Parathyroid adenoma (tissue), 2 donors: Measurements from ENCODE around the gene LGI4.

Experiments used
- H2AFZ ChIP-seq: fragments of 300-600 bp; sonication (generic); one replicate; pipeline ENCODE4 v1.7.0; 2017; ENCODE audit warnings: antibody characterized with exemption, mild to moderate bottlenecking
- H3K27ac ChIP-seq: fragments of 300-600 bp; sonication (generic); one replicate; pipeline ENCODE4 v1.7.0; 2017
- H3K27me3 ChIP-seq: fragments of 300-600 bp; sonication (generic); one replicate; pipeline ENCODE4 v1.7.0; 2017; ENCODE audit warnings: low read length; ENCODE audit not compliant: control insufficient read depth, insufficient read depth
- H3K36me3 ChIP-seq: fragments of 300-600 bp; sonication (generic); one replicate; pipeline ENCODE4 v1.7.0; 2017; ENCODE audit warnings: low read length; ENCODE audit not compliant: control insufficient read depth, insufficient read depth
- H3K4me1 ChIP-seq: fragments of 300-600 bp; sonication (generic); one replicate; pipeline ENCODE4 v1.7.0; 2017; ENCODE audit warnings: control low read depth
- H3K4me2 ChIP-seq: fragments of 300-600 bp; sonication (generic); one replicate; pipeline ENCODE4 v1.7.0; 2017; ENCODE audit warnings: low read length
- H3K4me3 ChIP-seq: fragments of 300-600 bp; sonication (generic); one replicate; pipeline ENCODE4 v1.7.0; 2017; ENCODE audit warnings: low read depth, low read length
- H3K79me2 ChIP-seq: fragments of 300-600 bp; sonication (generic); one replicate; pipeline ENCODE4 v1.7.0; 2017; ENCODE audit warnings: control low read depth
- H3K9ac ChIP-seq: fragments of 300-600 bp; sonication (generic); one replicate; pipeline ENCODE4 v1.7.0; 2017; ENCODE audit warnings: mild to moderate bottlenecking
- H3K9me3 ChIP-seq: fragments of 300-600 bp; sonication (generic); one replicate; pipeline ENCODE4 v1.7.0; 2017; ENCODE audit warnings: low read length; ENCODE audit not compliant: control insufficient read depth
- CTCF ChIP-seq: fragments of 300-600 bp; sonication (generic); IDR thresholded peaks from one replicate; pipeline ENCODE4 v1.7.0; 2017; ENCODE audit warnings: antibody characterized with exemption, mild to moderate bottlenecking
- donor health status: primary hyperparathyroidism.

Gene LGI4

DNA sequence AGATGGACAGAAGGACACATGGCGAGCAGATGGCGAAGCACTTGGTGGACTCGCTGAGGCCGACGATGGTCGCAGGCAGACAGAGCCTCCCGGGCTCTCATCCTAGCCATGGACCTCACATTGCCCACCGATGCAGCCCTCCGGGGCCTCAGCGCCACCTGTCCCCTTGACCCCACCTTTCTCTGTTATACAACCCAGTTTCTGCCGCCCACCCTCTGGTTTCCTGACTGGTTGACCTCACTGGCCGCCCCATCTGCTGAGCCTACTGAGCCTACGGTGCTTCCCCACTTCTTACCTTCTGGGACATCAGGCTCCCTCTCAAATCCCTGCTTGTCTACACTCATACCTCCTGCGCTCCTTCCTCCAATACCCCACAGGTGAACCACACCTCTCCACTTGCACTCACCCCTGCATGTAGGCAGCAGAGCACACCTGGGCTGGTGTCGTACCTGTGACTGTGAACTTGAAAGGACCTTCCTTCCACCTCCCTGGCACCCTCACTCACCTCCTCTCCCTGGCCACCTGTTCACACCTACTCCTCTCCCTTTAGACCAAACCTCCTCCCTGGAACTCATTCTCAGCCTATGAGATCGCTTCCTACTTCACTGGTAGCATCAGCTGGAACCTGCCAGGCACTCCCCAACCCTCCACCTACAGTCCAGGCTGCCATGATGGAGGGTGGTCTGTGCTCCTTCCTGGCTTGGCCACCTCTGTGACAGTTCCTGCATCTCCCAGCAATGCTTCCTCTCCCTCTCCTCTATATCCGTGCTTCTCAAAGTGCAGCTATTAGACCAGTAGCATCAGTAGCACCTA, 57.2 kb downstream of the LGI4 start:
- no peak overlapping the region for H3K27ac ChIP-seq
- no peaks in the 10 kb centered on the region for H3K36me3 ChIP-seq
- no peak overlapping the region for H2AFZ ChIP-seq
- H3K9ac ChIP-seq, result no peak overlapping the region
- no peaks in the 10 kb centered on the region for H3K27me3 ChIP-seq
- no peaks in the 10 kb centered on the region for H3K9me3 ChIP-seq
- H3K4me2 ChIP-seq, result no peak overlapping the region
- no peak for TF ChIP-seq CTCF
- H3K4me3 ChIP-seq, result no peak overlapping the region
- no peaks in the 10 kb centered on the region for H3K4me1 ChIP-seq
- no peaks in the 10 kb centered on the region for H3K79me2 ChIP-seq

DNA sequence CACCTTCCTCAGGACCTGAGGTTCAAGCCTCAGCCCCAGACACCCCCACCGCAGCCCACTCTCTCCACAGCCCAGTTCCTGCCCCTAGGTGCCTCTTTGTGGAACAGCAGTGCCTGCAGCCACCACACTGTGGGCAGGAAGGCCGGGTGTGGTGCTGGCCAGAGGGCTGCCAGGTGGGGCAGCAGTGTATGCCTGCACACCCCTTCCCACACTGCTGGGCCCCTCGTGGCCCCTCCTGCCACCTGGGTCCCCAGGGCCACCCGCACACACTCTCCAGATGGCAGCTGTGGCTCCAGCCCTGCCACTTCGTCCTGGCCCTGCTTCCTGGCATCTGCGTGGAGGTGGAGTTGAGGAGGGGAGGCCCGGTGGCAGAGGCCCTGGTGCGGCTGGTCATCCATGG, 58.2 kb downstream of the LGI4 start:
- H3K36me3 ChIP-seq, result no peaks in the 10 kb centered on the region
- no peaks in the 10 kb centered on the region for H3K79me2 ChIP-seq

DNA sequence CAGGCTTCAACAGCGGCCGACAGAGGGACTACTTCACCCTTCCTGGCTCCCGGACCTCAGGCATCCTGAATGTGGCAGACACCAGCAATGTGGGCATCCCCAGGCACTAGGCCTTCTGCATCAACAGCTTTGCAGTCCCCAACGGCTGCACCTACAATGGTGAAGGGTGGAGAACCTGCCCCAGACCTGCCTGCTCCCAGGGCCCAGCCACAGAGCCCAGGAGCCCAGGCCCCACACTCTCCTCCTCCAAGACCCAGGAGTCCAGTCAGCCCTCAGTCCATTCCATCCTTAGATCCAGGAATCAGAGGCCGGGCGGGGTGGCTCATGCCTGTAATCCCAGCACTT, 58.9 kb downstream of the LGI4 start:
- Histone ChIP-seq H3K9me3 (no peaks in the 10 kb centered on the region), H3K9ac (no peak overlapping the region), H2AFZ (no peak overlapping the region), H3K36me3 (no peaks in the 10 kb centered on the region), H3K4me2 (no peak overlapping the region), H3K79me2 (no peaks in the 10 kb centered on the region), H3K27ac (no peak overlapping the region), H3K4me3 (no peak overlapping the region), H3K27me3 (no peaks in the 10 kb centered on the region), H3K4me1 (no peaks in the 10 kb centered on the region)
- no peak for TF ChIP-seq CTCF

More for the DNA sequence above, 58.2 kb downstream of the LGI4 start:
- Histone ChIP-seq H3K9me3 (no peaks in the 10 kb centered on the region), H3K9ac (no peak overlapping the region), H3K4me3 (no peak overlapping the region), H2AFZ (no peak overlapping the region), H3K27me3 (no peaks in the 10 kb centered on the region), H3K4me2 (no peak overlapping the region), H3K4me1 (no peaks in the 10 kb centered on the region), H3K27ac (no peak overlapping the region)
- no peak for TF ChIP-seq CTCF

GRCh38 chr19:35075202-35076025, 59.4 kb downstream of the LGI4 start:
- H3K27me3 ChIP-seq, result no peaks in the 10 kb centered on the region
- no peak overlapping the region for H3K4me2 ChIP-seq
- no peak overlapping the region for H3K9ac ChIP-seq
- H2AFZ ChIP-seq, result no peak overlapping the region
- H3K9me3 ChIP-seq, result no peaks in the 10 kb centered on the region
- H3K79me2 ChIP-seq, result no peaks in the 10 kb centered on the region
- no peak overlapping the region for H3K4me3 ChIP-seq
- H3K27ac ChIP-seq, result no peak overlapping the region
- no peaks in the 10 kb centered on the region for H3K4me1 ChIP-seq
- H3K36me3 ChIP-seq, result no peaks in the 10 kb centered on the region
- TF ChIP-seq CTCF, result no peak
